B cell (primary cell): Measurements from ENCODE around the gene UBD. TPM values are rescaled to one million over a fixed set of nuclear protein-coding genes. Genes with fewer than 3 reads are reported as not detected.

Experiments
- ATAC-seq: fragments of 200-7000 bp; cut with Tn5 transposase; one replicate; pipeline ENCODE4 v1.10.0; 2021; ENCODE audit warnings: low read depth, mild to moderate bottlenecking, moderate number of reproducible peaks, moderate library complexity
- CTCF ChIA-PET: fragments of 350-600 bp; sonication (Branson Sonifier 250); formaldehyde crosslinking; loops from one replicate; lab custom pipeline; 2021; ENCODE audit warnings: antibody characterized with exemption, inconsistent platforms; lab: Charles Lee
- POLR2A ChIA-PET: fragments of 350-600 bp; sonication (Branson Sonifier 250); formaldehyde crosslinking; loops from one replicate; lab custom pipeline; 2021; ENCODE audit warnings: antibody characterized with exemption; lab: Charles Lee
- DNase-seq: peaks from one replicate; pipeline ENCODE4 v3.0.0; 2013
- H2AFZ ChIP-seq: 2 replicates; pipeline ENCODE4 v1.6.1; 2012; ENCODE audit warnings: mild to moderate bottlenecking, low read depth, low read length; ENCODE audit not compliant: insufficient read depth, poor library complexity, severe bottlenecking
- H3K27ac ChIP-seq, 2 donors: 1 replicate in 1 of 2; 2 replicates in 1 of 2; pipeline ENCODE4 v1.5.1; 2012 to 2013; ENCODE audit warnings: low read length in 2 of 2, mild to moderate bottlenecking in 2 of 2, moderate library complexity in 1 of 2
- H3K27me3 ChIP-seq, 4 experiments: fragments of 200-600 bp in 1 of 4; sonication (generic) in 1 of 4; replicated peaks in 1 of 4; 1 replicate in 2 of 4; 2 replicates in 2 of 4; pipeline versions ENCODE4 v1.6.1 to v1.7.0; 2013 to 2016; ENCODE audit warnings: low read length in 3 of 4, mild to moderate bottlenecking in 2 of 4, mixed read lengths in 1 of 4, moderate library complexity in 1 of 4; ENCODE audit not compliant: insufficient read depth in 4 of 4, control insufficient read depth in 3 of 4; ENCODE audit errors: control extremely low read depth in 1 of 4
- H3K36me3 ChIP-seq, 2 experiments: replicated peaks in 1 of 2; 1 replicate in 1 of 2; 2 replicates in 1 of 2; pipeline versions ENCODE4 v1.6.1 to v1.7.1; 2013; ENCODE audit warnings: low read length in 1 of 2; ENCODE audit not compliant: insufficient read depth in 2 of 2, control insufficient read depth in 1 of 2; ENCODE audit errors: control extremely low read depth in 1 of 2, extremely low read depth in 1 of 2
- H3K4me1 ChIP-seq, 2 donors: fragments of 200-600 bp in 1 of 2; sonication (generic) in 1 of 2; 1 replicate in 1 of 2; 2 replicates in 1 of 2; pipeline versions ENCODE4 v1.5.1 to v1.6.1; 2013 to 2017; ENCODE audit warnings: low read length in 2 of 2; ENCODE audit not compliant: control insufficient read depth in 2 of 2, insufficient read depth in 2 of 2
- H3K4me2 ChIP-seq: replicated peaks from 2 replicates; pipeline ENCODE3; 2012; ENCODE audit warnings: mild to moderate bottlenecking, low read depth, low read length; ENCODE audit not compliant: poor library complexity, severe bottlenecking
- H3K4me3 ChIP-seq, 5 experiments: fragments of 200-600 bp in 1 of 5; sonication (generic) in 1 of 5; 1 replicate in 3 of 5; 2 replicates in 2 of 5; pipeline versions ENCODE4 v1.5.1 to v1.7.0; 2011 to 2016; ENCODE audit warnings: low read length in 4 of 5, mild to moderate bottlenecking in 4 of 5, low read depth in 2 of 5, control low read depth in 1 of 5, moderate library complexity in 1 of 5; ENCODE audit not compliant: insufficient read depth in 1 of 5; ENCODE audit errors: control extremely low read depth in 1 of 5, extremely low read depth in 1 of 5
- H3K79me2 ChIP-seq: fragments of 200-600 bp; sonication (generic); one replicate; pipeline ENCODE4 v1.6.0; 2016; ENCODE audit warnings: low read length; ENCODE audit not compliant: control insufficient read depth, insufficient read depth
- H3K9ac ChIP-seq: fragments of 200-600 bp; sonication (generic); 2 replicates; pipeline ENCODE4 v1.6.1; 2017; ENCODE audit warnings: mild to moderate bottlenecking, low read length, moderate library complexity
- H3K9me3 ChIP-seq, 3 donors: one replicate each; pipeline versions ENCODE4 v1.6.1 to v1.7.1; 2013; ENCODE audit warnings: low read length in 2 of 3; ENCODE audit not compliant: control insufficient read depth in 2 of 3, insufficient read depth in 1 of 3; ENCODE audit errors: control extremely low read depth in 1 of 3
- H4K20me1 ChIP-seq: 2 replicates; pipeline ENCODE4 v1.6.0; 2012; ENCODE audit warnings: mild to moderate bottlenecking, low read length; ENCODE audit not compliant: insufficient read depth, control insufficient read depth, poor library complexity, severe bottlenecking
- H3K27ac Mint-ChIP-seq: one replicate; pipeline ENCODE4 v1.8.0; 2021; ENCODE audit warnings: mixed read lengths
- H3K27me3 Mint-ChIP-seq: one replicate; pipeline ENCODE4 v1.8.0; 2021; ENCODE audit warnings: mixed read lengths
- H3K4me1 Mint-ChIP-seq: one replicate; pipeline ENCODE4 v1.8.0; 2021; ENCODE audit warnings: mixed read lengths
- H3K4me3 Mint-ChIP-seq: one replicate; pipeline ENCODE4 v1.8.0; 2021; ENCODE audit warnings: mixed read lengths
- H3K9me3 Mint-ChIP-seq: one replicate; pipeline ENCODE4 v1.8.0; 2022; ENCODE audit warnings: mixed read lengths; ENCODE audit not compliant: insufficient read depth
- EZH2 ChIP-seq: IDR thresholded peaks from 2 replicates; pipeline ENCODE4 v1.6.1; 2012; ENCODE audit warnings: borderline replicate concordance, low read depth, mild to moderate bottlenecking, moderate library complexity, low read length; ENCODE audit not compliant: insufficient read depth, poor library complexity, severe bottlenecking
- WGBS: methylation state at CpG from one replicate; pipeline ENCODE4 v1.1.5; 2013; ENCODE audit warnings: missing lambda C conversion rate; ENCODE audit not compliant: insufficient coverage; 5-methylcytosine and 5-hydroxymethylcytosine counted together
- intact Hi-C: fragments of 100-400 bp; cut with micrococcal nuclease; formaldehyde crosslinking; loops from one replicate; pipeline ENCODE4 v1.10.0; 2022
- polyA minus RNA-seq: library from RNA; depleted of rRNA, polyadenylated mRNA; stranded (reverse); fragments of >200 nt; gene quantifications from 2 replicates; pipeline ENCODE4 v1.2.3, GENCODE V29; 2012
- polyA plus RNA-seq: library from polyadenylated mRNA; depleted of rRNA; stranded (reverse); fragments of >200 nt; gene quantifications from 2 replicates; pipeline ENCODE4 v1.2.3, GENCODE V29; 2012
- total RNA-seq, 2 donors: library from RNA; stranded (reverse); fragments of 120-200 nt in 1 of 2; gene quantifications; 1 replicate in 1 of 2; 2 replicates in 1 of 2; pipeline versions ENCODE4 v1.2.3 to v1.2.4, GENCODE V29; 2013 to 2022
- TF ChIP-seq, protein P1 (sequence below): fragments of 200-600 bp; IDR thresholded peaks from one replicate; pipeline ENCODE4 v1.8.0; 2022; ENCODE audit warnings: antibody characterized with exemption, mild to moderate bottlenecking

UBD gene
- not detected in 2 replicates for total RNA-seq
- total RNA-seq (2013): 0.12 TPM
- polyA plus RNA-seq: not detected in 2 replicates
- 0.29 TPM in 1 of 2 replicates, not detected in the other for polyA minus RNA-seq

DNA sequence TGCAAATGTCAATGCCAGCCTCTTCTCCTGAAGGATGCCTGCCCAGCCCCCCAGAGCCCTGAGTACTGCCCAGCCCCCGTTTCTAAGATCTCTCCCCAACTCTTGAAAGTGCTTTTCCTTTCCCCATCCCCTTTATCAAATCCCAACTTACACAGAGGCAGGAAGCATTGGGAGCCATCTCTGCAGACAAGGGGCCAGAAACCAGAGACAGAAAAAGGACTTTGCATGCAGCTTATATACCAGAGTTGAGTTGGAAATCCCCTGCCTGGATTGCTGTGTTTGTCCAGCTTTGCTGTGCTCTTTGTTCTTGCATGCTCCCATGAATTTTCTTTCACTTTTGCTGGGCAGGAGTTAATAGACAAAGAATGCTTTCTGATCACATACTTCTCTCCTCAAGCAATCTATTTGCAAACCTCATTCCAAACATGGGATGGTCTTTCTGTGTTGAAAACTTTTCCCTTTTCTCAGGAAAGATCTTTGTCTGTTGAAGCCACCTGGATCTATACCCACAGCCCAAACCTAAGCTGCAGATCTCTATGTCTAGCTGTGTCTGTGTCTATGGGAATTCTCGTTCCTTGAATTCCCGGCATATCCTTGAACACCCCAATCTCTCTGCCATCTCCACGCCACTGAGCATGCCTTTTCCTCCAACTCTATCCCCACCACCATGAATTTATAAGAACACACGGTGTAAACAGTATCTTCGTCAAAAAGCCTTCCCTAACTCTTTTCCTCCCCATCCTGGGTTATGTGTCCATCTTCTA lies at the start of gene UBD:
Gene UBD, minus strand, starts transcription at position 209 of the 764 bp plus-strand sequence. Its CDS starts 31 bp downstream, at position 178.
- no peaks in the 10 kb centered on the region for H3K9me3 Mint-ChIP-seq
- no peak within 1 kb of the TSS for H3K27ac Mint-ChIP-seq
- Histone ChIP-seq H3K9ac (no peak within 1 kb of the TSS), H3K79me2 (no peaks in the 10 kb centered on the region), H3K4me2 (no peak within 1 kb of the TSS), H3K27me3 (peaks cover 0 to 19% (median 10%) of the 10 kb centered on the region in 4 experiments), H3K36me3 (no peaks in the 10 kb centered on the region), H3K27ac (no peak within 1 kb of the TSS), H3K4me1 (peaks cover 6 to 7% of the 10 kb centered on the region in 2 donors), H4K20me1 (no peaks in the 10 kb centered on the region), H2AFZ (no peak within 1 kb of the TSS), H3K9me3 (no peaks in the 10 kb centered on the region), H3K4me3 (no peak within 1 kb of the TSS)
- 88% methylated on average over 6 of the region's 6 CpGs for WGBS
- ATAC-seq: no peak
- H3K4me3 Mint-ChIP-seq: no peak within 1 kb of the TSS
- no peak for DNase-seq
- peaks cover 42% of the 10 kb centered on the region for H3K27me3 Mint-ChIP-seq
- ChIA-PET POLR2A (no interaction called here), CTCF (no interaction called here)
- H3K4me1 Mint-ChIP-seq: peaks cover 11% of the 10 kb centered on the region
- intact Hi-C loops: no loop called here
- no peak for TF ChIP-seq EZH2
- TF ChIP-seq, protein P1, sequence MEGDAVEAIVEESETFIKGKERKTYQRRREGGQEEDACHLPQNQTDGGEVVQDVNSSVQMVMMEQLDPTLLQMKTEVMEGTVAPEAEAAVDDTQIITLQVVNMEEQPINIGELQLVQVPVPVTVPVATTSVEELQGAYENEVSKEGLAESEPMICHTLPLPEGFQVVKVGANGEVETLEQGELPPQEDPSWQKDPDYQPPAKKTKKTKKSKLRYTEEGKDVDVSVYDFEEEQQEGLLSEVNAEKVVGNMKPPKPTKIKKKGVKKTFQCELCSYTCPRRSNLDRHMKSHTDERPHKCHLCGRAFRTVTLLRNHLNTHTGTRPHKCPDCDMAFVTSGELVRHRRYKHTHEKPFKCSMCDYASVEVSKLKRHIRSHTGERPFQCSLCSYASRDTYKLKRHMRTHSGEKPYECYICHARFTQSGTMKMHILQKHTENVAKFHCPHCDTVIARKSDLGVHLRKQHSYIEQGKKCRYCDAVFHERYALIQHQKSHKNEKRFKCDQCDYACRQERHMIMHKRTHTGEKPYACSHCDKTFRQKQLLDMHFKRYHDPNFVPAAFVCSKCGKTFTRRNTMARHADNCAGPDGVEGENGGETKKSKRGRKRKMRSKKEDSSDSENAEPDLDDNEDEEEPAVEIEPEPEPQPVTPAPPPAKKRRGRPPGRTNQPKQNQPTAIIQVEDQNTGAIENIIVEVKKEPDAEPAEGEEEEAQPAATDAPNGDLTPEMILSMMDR: no peak

DNA sequence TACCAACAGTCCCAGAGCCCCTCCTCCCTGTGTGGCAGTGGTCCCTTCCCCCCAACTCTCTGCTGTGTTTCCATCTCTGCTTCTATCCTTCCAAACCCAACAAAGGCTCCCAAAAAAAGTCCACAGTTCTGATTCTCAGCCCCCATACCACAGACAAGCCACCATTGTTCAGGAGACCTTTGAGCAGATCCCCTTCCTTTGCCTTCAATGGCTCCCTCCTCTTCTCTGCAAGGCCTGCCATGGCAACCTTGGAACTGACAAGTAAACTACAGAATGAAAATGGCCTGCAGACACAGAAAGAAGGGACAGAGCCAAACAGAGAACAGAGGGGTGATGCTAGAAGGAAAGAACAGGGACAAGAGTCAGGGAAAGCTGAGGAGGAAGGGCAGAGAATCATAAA lies 48.6 kb upstream of the UBD start:
- TF ChIP-seq, protein P1: no peak
- TF ChIP-seq EZH2: no peak
- no peak for ATAC-seq
- H3K4me3 ChIP-seq: no peak overlapping the region
- no peak overlapping the region for H3K27ac ChIP-seq
- H3K27ac Mint-ChIP-seq: no peak overlapping the region
- peaks cover 4 to 79% of the 10 kb centered on the region in 2 experiments for H3K36me3 ChIP-seq
- ChIA-PET CTCF (no interaction called here), POLR2A (no interaction called here)
- intact Hi-C loops: no loop called here
- no peaks in the 10 kb centered on the region for H3K9me3 ChIP-seq
- H3K27me3 Mint-ChIP-seq: no peaks in the 10 kb centered on the region
- no peak overlapping the region for H3K9ac ChIP-seq
- no peak overlapping the region for H3K4me3 Mint-ChIP-seq
- no peak overlapping the region for H2AFZ ChIP-seq
- no peaks in the 10 kb centered on the region for H3K4me1 ChIP-seq
- DNase-seq: no peak
- no peaks in the 10 kb centered on the region for H3K79me2 ChIP-seq
- H3K4me2 ChIP-seq: no peak overlapping the region
- H3K4me1 Mint-ChIP-seq: no peaks in the 10 kb centered on the region
- no peaks in the 10 kb centered on the region for H4K20me1 ChIP-seq
- no peaks in the 10 kb centered on the region for H3K9me3 Mint-ChIP-seq
- no peaks in the 10 kb centered on the region for H3K27me3 ChIP-seq
